ENCODE results near the gene BCAP29.

The BCAP29 gene

DNA sequence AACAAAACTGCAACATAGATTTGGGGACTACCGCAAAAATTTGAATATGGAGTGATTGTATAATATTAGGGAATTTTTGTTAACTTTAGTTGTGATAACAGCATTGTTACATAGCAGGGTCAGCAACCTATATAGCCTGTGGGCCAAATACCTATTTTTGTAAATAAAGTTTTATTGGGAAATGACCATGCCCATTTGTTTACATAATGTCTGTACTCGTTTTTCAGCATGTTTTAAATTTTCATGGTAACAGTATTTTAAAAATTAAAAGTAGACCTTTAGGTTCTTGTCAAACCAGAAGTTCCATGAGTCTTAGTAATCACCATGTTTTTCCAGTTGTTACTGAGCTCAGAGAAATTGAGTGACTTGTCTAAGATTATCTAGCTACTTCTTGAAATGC is 4.7 kb downstream of the BCAP29 start:
- DNase-seq = no peak

DNA sequence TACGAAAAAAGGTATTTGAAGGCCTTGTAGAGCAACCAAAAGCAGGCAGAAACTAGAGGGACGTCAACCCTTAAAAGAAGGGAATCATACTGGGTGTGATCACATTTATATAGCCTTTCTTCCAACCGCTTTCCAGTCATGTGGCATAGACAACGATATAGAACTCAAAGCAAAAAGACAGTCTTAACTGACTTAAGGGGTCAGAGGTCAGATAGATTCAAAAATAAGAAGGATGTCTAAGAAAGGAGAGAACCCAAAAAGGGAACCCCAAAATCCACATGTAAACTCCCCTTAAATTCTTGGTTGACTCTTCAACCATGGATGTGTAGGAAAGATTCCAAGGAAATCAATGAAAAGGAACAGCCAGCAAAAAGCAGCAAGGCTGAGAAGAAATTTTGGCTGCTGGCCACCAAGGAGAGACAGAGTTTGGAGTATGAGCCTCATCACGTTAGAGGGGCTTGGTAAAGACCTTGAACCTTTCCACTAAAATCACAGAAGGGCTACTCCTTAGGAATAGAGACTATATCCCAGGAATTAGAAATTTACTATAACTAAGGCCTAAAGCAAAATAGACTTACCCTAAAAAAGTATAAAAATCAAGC is 8.6 kb downstream of the BCAP29 start:
- no peak for DNase-seq

DNA sequence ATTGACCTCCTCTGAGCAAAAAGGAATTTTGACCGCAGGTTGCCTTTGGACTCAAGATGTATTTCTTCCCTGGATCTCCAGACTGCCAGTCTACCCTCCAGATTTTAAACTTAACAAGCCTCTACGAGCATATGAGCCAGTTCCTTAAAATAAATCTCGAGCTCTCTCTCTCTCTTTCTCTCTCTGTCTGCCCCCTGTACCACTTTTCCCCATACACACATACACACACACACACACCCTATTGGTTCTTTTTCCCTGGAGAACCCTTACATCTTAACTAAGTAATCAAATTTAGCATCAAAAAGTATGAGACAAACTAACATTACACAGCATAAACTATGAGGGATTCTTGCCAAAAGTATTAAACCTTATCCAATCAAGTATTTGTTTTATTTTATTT is 11.4 kb downstream of the BCAP29 start:
- no peak for DNase-seq

DNA sequence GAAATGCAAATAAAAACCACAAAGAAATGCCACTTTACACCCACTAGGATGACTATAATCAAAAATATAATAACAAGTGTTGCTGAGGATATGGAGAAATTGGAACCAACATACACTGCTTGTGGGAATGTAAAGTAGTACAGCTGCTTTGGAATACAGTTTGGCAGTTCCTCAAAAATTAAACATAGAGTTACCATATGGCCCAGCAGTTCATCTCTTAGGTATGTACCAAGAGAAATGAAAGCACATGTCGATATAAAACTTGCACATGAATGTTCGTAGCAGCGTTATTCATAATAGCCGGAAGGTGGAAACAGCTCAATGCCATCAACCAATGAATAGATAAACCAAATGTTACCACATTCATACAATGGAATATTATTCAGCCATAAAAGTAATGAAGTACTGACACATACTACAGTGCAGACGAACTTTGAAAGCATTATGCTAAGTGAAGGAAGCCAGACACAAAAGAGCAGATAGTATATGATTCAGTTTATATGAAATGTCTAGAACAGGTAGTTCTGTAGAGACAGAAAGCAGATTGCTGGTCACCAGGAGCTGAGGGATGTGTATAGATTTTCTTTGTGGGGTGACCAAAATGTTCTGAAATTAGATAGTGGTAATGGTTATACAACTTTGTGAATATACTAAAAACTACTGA is 12.4 kb downstream of the BCAP29 start:
- DNase-seq = no peak

DNA sequence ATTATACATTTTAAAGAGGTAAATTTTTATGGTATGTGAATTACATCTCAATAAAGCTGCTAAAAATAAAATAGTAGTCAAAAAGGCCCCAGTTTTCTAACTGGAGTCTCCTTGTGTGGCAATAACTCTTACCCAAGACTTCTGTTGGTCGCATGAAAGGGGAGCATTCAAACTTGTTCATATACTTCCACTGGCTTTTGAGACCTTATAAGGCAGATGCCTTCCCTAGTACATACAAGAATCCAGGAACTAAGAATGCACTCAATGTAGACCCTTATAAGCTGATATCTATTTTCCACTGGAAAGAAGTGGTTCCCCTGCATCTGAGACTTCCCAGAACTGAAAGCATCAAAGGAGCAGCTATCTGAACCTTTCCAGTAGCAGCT is 13.0 kb downstream of the BCAP29 start:
- no peak for DNase-seq

DNA sequence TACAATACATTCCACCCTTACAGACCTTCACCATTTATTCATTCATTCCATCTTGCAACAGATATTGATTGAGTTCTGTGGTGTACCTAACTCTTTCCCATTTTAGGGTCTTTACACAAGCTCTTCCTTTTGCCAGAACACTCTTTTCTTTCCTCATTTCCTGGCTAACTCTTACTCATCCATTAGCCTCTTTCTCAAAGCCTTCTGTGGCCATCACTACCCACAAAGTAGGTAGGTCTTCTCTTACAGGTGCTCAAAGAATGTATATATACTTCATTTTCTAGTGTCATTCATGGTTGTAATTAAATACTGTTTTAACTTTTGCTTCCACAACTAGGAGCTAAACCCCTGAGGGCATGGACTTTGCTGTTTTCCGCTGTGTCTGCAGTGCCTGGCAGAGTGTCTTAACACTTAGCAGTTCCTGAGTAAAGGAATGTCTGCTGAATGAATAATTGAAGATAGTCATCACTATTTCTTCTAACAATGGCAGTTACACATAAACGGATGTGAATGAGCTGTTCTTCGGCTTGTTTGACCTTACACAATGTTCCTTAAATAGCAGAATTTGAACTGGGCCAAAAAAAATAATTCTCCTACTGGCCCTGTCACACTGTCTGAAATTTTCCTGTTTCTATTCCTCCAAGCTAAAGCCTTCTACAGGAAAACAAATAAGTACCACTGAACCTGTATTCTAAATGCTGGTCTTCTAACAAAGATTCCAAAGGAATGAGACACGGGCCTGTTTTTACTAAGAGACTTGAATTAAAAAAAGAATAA is 15.1 kb downstream of the BCAP29 start:
- DNase-seq = no peak

DNA sequence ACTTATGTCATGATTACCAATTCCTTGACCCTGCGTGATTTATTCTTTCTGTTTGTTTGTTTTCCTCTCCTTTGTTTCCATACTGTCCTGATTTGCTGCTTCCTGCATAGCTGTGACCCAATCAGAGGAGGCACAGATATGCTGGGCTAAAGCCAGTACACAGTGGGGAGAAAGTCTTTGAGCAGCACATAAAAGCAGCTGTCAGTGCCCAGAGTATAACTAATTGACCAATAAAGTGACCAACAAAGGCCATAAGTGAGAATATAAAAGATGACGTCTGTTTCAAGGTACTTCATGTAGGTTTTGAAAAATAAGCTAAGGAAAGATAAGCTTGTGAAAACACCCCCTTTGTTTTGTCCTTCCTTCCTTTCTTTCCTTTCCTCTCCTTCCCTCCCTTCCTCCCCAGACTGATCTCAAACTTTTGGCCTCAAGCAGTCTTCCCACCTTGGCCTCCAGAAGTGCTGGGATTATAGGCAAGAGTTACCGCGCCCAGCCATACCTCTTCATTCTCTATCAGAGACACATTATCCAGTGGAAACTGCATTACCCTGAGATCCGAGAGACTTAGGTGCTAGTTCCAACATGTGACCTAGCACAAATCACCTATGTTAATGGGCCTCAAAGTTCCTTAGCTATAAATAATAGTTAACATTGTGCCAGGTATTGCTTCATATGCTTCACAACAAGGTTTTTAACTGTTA is 17.0 kb downstream of the BCAP29 start:
- no peak for DNase-seq

DNA sequence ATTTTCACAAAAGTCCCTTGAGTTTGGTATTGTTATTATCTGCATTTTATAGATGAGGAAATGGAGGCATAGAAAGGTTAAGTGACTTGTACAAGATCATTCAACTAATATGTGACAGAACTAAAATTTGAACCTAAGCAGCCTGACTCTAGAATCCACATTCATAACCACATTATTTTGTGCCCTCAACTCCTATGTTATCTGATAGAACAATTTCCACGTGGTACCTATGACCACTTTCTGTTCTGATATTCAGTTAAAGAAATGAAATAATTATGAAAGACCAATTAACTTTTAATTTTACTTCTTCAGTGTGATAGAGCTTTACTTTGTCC is 17.5 kb downstream of the BCAP29 start:
- DNase-seq = no peak

DNA sequence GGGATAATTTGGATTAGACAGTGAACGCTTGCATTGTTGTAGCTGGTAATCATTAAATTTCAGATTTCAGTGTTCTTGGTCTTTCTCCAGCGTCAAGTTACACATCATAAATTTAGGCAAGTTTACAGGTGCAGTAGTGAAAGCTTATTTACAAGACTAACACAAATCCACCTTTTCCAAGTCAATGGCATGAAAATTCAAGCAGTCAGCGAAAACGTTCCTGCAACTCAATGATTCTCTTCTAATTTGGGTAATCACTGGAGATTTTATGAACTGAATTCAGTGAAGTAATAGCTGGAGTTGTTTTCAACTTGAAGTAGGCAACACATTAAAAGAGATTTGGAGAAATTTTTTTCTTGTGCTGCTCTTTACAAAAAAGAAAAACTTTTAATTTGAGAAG is 17.9 kb downstream of the BCAP29 start:
- no peak for DNase-seq

DNA sequence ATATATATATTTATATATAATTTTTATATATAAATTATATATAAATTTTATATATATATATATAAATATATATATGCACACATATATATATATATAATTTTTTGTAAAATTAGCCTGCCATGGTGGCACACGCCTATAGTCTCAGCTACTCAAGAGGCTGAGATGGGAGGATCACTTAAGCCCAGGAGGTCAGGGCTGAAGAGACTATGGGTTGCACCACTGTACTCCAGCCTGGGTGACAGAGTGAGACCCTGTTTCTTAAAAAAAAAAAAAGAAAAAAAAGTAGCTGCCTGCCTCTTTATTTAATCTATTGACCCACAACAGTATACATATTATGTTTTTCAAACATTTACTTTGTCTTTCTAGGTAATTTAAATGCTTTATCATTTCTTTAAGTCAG is 19.2 kb downstream of the BCAP29 start:
- no peak for DNase-seq

DNA sequence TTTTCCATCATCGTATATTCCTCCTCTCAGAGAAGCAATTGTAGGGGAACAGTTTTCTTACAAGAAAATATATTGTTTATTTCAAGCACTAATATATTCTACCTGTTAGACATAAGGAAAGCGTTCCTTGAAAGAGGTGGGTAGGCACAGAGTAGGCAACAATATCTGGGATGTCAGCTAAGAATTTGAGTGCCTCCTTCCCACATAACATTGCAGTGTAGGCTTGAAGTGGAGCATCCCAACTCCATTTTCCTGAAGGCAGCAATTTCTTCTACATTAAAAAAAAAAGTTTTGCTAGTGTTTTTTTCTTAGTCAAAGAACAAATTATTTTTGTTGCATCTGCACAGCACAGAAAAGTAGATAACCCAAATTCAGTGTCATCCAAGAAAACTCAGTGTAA is 20.8 kb downstream of the BCAP29 start:
- no peak for DNase-seq

DNA sequence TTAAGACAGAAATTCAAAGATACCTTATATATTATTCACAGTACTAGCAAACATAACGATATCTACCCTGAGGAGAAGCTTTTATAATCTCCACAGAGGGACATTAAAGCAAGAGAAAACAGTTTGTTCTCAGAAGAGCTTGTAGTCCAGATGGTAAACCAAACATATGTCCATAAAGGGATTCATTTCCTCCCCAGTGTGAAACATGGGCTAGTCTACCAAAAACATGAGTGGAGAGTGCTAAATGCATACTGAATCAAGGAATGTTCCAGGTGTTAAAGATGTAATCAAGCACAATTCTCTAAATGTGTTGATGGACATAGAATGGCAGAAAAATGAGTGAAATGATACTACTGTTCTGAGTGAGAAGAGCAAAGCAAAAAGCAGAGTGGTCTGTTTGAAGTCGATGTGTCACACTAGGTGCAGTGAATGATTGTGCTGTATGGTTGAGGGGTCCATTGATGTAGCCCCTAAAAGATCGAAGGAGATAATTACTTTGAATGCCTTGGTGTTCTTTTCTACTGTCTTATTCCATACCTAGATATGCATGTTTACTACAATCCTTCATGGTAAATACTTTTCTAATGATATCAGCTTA is 25.3 kb downstream of the BCAP29 start:
- no peak for DNase-seq

DNA sequence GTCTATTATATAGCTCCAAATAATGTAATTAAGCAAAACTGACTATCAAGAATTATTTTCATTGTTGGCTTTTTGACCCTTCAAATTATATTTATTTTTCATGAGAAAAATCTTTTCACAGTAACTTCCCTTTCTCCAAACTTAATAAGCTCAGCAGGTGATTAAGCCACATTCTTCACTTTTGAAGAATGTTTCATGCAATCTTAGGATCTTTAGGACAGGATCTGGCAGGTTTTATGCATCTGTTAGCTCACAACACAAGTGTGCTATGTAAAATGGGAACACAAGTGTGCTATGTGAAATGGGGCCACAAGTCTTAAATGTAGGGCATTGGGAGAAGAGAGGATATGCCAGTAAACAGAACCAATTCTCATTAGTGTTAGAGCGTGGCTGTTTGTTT is 26.3 kb downstream of the BCAP29 start:
- no peak for DNase-seq

DNA sequence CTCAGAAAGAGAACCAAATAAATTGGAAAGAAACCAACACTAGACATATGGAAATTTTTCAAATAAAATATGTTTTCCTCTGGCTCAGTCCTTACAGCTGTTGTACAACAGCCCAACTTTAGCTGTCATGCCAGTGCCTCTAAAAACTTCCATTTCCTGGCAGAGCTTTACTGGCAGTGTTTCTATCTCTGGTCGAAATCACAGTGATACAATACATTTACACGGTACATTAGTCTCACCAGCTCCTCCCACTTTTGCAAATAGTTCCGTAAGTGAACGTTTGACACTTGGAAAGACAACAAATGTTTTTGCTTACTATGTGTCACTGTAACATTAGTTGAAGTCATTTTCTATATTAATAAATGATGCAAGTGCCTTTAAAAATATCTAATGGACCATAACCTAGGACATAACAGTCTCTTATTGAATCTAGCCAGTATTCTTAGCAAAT is 29.8 kb downstream of the BCAP29 start:
- DNase-seq = no peak

DNA sequence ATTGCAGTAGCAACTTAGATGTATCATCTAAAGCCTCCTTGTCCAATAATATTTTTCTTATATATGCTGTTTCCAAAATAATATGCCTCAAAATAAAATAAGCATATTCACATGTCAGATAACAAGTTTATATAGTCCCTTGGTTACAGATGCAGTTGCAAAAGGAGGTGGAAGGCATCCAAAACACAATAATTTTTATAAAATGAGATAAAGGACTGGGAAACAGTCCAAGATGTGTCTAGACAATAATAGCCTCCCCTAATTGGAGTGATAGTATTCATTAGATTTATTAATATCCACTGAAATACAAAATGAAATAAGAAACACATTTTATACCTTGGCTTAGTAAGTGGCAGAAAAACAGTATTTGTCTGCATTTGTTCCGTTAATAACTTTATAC is 30.3 kb downstream of the BCAP29 start:
- no peak for DNase-seq

DNA sequence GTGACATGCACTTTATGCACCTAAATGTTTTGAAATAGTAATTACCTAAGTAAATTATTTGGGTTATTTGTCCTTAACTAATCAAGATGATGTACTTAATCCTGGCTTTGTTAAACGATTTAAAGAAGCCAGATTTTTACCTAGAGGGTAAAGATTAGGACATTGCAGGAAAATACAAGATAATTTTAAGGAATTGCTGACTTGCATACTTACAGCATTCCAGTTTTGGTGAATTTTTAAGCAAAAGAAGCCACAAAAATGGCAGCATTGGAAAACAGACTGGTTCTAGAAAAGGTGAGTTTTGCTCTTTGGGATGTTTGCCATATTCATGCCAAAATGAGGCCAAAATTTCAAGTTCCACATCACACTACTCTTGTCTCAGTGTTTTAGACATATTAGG is 33.4 kb downstream of the BCAP29 start:
- DNase-seq = no peak

DNA sequence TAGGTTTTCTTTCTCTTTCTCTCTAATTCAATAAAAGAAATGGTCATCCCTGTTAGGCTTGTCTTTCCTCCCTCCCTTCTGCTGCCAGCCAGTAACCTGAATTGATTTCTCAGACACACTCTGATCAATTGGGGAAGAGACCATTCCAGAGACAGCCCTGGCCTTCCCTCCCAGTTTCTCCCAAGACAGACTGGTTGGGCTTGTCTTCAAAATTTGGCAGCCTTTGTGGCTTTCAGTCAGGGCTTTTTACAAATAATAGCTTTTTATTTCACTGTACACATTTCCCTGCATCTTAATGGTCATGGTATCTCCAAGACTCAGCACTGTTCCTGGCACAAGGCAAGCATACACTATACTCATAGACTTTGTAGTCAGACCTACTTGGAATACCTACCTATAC is 33.9 kb downstream of the BCAP29 start:
- no peak for DNase-seq

DNA sequence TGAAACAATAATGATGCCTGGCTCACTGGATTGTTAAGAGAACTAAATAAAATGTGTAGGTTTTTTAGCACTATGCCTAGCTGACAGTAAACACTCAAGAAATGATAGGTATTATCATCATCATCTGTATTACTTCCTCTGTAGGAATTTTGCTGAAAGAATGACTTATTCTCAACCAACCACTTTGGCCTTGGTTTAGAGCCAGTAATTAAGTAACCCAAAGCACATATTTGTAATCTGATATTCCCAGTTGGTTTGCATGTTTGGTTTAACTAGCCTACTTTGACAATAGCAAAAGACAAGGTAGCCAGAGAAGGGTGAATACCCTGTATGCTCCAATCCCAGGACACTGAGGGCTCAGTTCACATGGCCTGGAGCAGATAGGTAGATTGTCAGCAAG is 34.4 kb downstream of the BCAP29 start:
- no peak for DNase-seq

DNA sequence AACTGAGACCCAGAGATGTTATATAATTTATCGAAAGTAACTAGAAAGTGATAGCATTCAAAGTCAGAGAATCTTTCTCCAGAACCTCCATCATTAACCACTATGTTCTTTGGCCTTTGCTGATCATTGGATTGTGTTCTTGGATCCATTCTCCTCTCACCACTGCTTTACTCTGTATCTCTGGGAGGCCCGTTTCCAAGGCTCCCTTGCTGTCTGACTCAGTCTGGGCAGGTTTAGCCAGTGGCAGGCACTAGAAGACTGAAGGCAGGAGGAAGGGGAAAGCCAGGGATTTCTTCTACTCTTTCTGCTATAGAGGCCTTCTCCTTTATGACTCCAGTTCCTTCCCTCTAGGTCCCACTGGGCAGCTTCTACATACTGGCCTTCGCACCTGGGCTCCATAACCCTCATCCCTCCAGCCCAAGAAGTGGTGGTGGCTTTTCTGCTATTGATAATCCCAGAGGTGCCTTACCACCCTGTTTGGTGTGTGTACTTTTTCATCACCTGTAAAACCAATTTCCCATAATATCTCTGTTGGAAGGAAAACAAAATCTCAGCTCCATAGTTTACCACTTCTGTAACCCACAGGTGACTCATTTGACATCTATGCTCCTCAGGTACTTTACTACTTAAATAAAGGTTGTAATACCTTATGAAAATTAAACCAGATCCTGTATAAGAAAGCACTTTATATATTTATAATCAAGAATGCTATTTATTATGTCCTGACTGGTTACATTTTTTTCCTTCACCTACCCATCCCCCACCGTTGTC is 36.0 kb downstream of the BCAP29 start:
- no peak for DNase-seq

DNA sequence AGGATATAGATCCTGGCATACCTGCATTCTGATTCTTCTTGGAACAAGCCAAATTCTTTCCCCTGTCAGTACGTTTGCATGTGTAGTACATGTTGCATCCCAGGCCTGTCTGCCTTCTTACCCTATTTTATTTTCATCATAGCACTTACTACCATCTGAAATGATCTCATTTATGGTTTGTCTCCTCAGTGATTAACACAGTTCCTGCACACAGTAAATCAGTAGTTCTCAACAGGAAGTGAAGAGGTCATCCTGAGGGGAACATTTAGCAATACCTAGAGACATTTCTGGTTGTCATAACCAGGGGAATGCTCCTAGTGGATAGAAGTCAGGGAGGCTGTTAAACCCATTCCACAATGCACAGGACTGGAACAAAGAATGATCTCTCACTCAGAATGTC is 42.4 kb downstream of the BCAP29 start:
- peak; percentile 72 for DNase-seq

DNA sequence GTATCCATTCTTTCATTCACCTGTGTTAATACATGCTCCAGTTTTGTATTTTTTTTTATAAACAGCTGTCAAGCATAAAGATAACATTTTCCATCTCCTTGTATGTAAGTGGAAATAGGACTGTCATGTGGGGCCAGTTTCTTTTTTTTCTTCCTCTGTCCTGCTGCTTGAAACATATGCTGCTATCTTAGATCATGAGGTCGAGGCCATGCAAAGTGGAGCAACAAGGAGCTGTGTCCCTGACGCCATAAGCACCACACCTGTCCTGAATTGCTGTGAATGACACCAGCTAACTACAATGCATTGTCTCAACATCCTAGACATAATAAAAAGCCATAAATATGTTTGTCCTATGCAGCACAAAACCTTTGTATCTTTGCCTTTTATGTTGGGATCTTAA is 42.8 kb downstream of the BCAP29 start:
- DNase-seq = no peak

DNA sequence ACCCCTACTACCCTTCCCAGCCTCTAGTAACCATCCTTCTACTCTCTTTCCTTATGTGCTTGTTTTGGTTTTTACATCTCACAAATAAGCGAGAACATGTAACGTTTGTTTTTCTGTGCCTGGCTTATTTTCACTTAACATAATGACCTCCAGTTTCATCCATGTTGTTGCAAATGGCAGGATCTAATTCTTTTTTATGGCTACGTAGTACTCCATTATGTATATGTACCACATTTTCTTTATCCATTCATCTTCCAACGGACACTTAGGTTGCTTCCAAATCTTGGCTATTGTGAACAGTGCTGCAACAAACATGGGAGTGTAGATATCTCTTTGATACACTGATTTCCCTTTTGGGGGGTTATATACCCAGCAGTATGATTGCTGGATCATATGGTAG is 47.0 kb downstream of the BCAP29 start:
- DNase-seq = no peak
